HUES48 (cell line): ENCODE results near the gene NEDD8.

Experiments used
- H3K27ac ChIP-seq: one replicate; pipeline ENCODE4 v1.7.0; 2013; ENCODE audit warnings: low read depth, low read length, inconsistent platforms
- H3K27me3 ChIP-seq: 2 replicates; pipeline ENCODE4 v1.6.1; 2013; ENCODE audit warnings: mild to moderate bottlenecking, low read length; ENCODE audit not compliant: control insufficient read depth, insufficient read depth
- H3K36me3 ChIP-seq: 2 replicates; pipeline ENCODE4 v1.6.1; 2013; ENCODE audit warnings: low read length; ENCODE audit not compliant: control insufficient read depth, insufficient read depth
- H3K4me1 ChIP-seq: 2 replicates; pipeline ENCODE4 v1.6.1; 2013; ENCODE audit warnings: mild to moderate bottlenecking, low read length; ENCODE audit not compliant: control insufficient read depth, insufficient read depth
- H3K4me3 ChIP-seq: 2 replicates; pipeline ENCODE4 v1.5.1; 2013; ENCODE audit warnings: mild to moderate bottlenecking, low read depth, low read length
- H3K9ac ChIP-seq: 2 replicates; pipeline ENCODE4 v1.6.1; 2013; ENCODE audit warnings: mild to moderate bottlenecking, low read depth, low read length, moderate library complexity
- H3K9me3 ChIP-seq: 2 replicates; pipeline ENCODE4 v1.6.1; 2013; ENCODE audit warnings: low read length; ENCODE audit not compliant: control insufficient read depth, insufficient read depth

The NEDD8 gene

DNA sequence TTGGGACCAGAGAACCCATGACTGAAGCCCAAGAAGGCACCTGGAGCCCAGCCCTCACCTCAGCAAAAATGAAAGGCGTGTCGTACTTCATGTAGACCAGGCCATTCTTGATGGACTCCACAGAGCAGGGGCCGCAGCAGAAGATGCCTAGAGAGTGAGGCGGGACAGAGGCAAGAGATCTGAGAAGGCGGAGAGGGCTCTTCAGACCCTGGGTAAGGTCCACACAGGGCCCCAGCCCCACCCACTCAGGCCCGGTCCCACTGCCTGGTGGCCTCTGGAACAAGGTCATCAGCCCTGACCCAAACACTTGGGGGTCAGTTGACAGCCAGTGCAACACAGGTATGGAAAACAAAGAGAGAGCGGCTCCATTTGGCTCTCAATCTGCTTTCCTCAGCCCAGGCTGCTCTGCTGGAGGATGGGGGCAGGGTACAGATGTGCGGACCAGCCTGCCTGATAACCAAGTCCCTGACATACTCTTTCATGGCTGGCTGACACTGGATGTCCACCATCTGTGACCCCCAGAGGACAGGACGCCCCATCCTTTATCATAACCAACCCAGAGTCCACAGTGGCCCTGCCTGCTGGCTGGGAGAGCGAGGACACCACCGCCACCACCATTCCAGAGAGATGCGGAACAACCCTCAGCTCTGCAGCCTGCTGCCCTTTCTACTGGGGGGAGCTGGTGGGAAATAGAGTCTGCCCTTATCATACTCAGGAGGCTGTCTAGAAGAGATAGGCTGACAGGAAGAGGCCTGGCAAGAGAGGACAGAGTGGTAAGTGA lies 24.0 kb upstream of the NEDD8 start:
- H3K4me3 ChIP-seq = no peak overlapping the region
- no peak overlapping the region for H3K27ac ChIP-seq

DNA sequence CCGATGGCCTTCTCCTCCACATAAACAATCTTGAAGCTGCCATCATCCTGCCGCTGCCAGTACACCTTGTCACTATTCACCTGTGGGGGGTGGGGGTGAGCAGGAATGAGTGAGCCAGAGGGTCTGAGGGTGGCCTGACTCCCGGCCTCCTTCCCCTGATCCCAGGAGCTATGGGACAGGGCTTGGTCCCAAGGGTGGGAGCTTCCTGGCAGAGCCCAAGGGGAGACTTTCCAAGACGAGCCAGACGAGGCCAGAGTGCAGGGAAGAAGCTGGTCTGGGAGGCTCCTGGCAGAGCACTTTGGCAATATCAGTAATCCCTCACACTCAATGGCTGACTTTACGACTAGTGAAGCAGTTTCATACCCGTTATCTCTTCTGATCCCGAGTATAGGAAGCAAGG lies 23.3 kb upstream of the NEDD8 start:
- no peaks in the 10 kb centered on the region for H3K4me1 ChIP-seq
- no peak overlapping the region for H3K9ac ChIP-seq
- no peaks in the 10 kb centered on the region for H3K36me3 ChIP-seq
- H3K9me3 ChIP-seq = no peaks in the 10 kb centered on the region
- no peak overlapping the region for H3K4me3 ChIP-seq
- no peak overlapping the region for H3K27ac ChIP-seq
- H3K27me3 ChIP-seq = no peaks in the 10 kb centered on the region

More for the DNA sequence above, 24.0 kb upstream of the NEDD8 start:
- Histone ChIP-seq H3K9ac (no peak overlapping the region), H3K9me3 (no peaks in the 10 kb centered on the region), H3K36me3 (no peaks in the 10 kb centered on the region), H3K4me1 (no peaks in the 10 kb centered on the region), H3K27me3 (no peaks in the 10 kb centered on the region)

DNA sequence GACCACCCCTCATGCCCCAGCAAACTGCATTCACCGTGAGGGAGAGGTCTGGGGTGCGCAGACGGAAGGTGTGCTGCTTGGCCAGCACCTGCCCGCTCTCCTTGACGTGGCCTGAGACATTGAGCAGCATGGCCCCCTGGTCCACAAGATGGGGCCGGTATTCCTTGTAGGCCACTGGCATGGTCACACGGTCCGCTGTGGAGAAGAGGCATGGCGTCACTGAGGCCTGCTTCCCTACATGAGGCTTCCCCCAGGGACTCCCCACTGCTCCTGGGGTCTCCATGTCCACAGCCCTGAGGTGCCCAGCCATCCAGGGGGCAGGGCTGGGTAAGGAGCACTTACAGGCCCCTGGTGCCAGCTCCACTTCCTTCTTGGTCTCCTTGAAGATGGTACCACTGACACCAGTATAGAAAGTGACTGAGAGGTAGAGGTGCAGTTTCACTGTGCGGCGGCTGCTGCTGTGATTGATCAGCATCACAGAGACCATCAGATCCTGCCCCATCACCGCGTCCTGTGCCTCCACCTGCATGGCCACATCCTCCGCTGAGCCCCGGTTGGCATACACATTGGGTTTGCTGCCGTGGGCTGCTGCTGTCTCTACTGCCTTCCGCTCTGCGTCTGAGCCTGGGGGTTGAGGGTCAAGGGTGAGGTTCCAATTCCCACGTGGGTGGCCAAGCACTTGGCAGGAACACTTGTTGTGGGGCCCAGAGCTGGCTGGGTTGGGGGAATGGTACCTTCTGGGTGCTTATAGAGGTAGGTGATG lies 22.6 kb upstream of the NEDD8 start:
- Histone ChIP-seq H3K9me3 (no peaks in the 10 kb centered on the region), H3K9ac (no peak overlapping the region; the same call in 1 of the 2 replicates), H3K36me3 (no peaks in the 10 kb centered on the region), H3K4me1 (no peaks in the 10 kb centered on the region), H3K27ac (no peak overlapping the region), H3K4me3 (no peak overlapping the region), H3K27me3 (no peaks in the 10 kb centered on the region)

DNA sequence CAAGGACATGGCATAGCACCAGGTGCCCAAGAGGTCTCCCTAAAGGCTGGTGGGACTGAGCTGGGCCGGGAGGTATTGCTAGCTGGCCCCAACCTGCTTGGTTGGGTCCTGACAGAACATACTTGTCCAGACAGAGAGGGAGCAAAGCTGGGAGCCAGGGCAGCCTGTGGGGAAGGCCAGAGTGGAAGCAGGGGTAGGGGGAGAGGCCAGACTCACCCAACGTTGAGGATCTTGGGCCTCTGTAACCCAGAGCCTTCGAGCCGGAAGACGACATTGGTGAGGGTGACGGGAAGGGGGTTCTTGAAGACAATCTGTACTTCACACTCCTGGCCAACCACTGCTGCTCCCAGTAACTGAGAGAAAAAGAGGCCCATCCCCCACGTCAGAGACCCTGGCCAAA lies 21.8 kb upstream of the NEDD8 start:
- H3K36me3 ChIP-seq = no peaks in the 10 kb centered on the region
- no peaks in the 10 kb centered on the region for H3K9me3 ChIP-seq
- no peaks in the 10 kb centered on the region for H3K27me3 ChIP-seq
- H3K4me3 ChIP-seq = no peak overlapping the region
- H3K27ac ChIP-seq = no peak overlapping the region
- no peaks in the 10 kb centered on the region for H3K4me1 ChIP-seq
- H3K9ac ChIP-seq = no peak overlapping the region

DNA sequence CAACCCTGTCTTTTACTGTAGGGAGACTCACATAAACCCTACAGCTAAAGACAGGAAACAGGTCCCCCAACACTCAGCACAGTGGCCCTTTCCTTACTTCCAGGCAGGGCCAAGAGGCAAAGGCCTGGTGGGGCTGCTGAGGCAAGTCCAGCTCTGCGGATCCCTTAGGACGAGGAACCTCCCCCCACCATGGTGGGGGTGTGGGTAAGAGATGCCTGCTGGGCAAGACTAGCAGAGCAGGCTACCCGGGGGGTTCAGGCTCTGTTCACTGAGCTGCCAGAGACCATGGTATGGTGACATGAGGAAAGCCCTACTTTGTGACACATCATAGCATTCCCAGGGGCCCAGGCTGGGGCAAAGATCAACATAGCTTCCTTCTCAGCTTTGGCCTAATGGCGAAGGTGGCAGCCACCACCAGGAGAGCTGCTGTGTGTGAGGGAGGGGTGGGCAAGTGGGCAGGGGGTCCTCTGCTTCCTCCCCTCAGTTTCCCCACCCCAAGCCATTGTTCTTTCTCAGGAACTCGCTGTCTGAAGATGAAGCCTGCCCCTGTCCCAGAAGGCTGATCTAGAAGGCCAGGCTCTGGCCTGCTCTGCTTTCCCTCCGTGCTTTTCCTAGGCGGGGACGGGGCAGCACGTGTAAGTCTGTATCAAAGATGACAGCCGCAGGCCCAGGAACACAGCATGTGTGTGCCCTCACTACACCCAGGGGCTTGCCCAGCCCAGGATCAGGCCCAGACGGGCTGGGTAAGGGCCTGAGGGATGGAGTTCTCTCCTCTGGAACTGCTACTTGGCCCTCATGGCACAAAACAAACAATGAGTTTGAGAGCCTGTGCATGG lies 20.3 kb upstream of the NEDD8 start:
- H3K9ac ChIP-seq = no peak overlapping the region
- no peak overlapping the region for H3K27ac ChIP-seq
- H3K36me3 ChIP-seq = no peaks in the 10 kb centered on the region
- H3K27me3 ChIP-seq = no peaks in the 10 kb centered on the region
- H3K9me3 ChIP-seq = no peaks in the 10 kb centered on the region
- H3K4me1 ChIP-seq = no peaks in the 10 kb centered on the region
- H3K4me3 ChIP-seq = no peak overlapping the region

DNA sequence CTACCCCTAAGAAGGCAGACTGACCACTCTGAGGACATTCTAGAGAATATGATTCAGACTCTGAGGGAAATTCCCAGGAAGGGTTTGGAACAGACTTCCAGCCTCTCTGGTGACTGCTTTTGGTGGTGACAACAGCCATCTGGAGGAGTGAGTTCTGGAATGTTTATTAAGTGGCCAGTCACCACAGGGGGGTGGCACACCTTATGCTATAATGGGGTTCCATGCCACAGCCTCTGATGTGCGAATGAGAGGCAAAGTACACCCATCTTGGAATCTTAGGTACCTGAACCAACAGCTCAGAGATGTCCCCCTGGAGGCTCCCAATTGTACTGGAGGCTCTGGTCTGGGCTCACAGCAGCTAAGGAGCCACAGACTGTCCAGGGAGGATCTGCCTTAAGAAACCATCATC lies 19.7 kb upstream of the NEDD8 start:
- Histone ChIP-seq H3K27me3 (no peaks in the 10 kb centered on the region), H3K9me3 (no peaks in the 10 kb centered on the region), H3K27ac (no peak overlapping the region), H3K9ac (no peak overlapping the region), H3K4me1 (no peaks in the 10 kb centered on the region), H3K4me3 (no peak overlapping the region), H3K36me3 (no peaks in the 10 kb centered on the region)

DNA sequence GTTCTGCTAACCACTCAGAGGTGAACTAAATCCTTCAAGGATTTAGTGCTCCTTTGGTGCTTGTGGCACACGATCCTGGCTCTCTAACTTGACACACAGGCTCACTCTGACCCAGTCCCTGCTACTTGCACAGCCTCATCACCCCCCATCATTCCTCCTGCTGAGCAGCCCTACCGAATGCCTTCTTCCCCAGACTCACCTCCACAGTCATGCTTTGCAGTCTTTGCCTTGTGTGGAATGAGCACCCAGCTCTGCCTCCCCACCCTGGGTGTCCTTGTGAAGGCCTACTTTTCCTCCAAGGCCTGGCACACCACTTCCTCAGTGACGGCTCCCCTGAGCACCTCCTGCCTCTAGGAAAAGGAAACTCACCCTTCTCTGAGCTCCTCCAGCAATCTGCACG lies 18.2 kb upstream of the NEDD8 start:
- Histone ChIP-seq H3K9ac (no peak overlapping the region), H3K27me3 (no peaks in the 10 kb centered on the region), H3K27ac (no peak overlapping the region), H3K9me3 (no peaks in the 10 kb centered on the region), H3K4me3 (no peak overlapping the region), H3K36me3 (no peaks in the 10 kb centered on the region), H3K4me1 (no peaks in the 10 kb centered on the region)

DNA sequence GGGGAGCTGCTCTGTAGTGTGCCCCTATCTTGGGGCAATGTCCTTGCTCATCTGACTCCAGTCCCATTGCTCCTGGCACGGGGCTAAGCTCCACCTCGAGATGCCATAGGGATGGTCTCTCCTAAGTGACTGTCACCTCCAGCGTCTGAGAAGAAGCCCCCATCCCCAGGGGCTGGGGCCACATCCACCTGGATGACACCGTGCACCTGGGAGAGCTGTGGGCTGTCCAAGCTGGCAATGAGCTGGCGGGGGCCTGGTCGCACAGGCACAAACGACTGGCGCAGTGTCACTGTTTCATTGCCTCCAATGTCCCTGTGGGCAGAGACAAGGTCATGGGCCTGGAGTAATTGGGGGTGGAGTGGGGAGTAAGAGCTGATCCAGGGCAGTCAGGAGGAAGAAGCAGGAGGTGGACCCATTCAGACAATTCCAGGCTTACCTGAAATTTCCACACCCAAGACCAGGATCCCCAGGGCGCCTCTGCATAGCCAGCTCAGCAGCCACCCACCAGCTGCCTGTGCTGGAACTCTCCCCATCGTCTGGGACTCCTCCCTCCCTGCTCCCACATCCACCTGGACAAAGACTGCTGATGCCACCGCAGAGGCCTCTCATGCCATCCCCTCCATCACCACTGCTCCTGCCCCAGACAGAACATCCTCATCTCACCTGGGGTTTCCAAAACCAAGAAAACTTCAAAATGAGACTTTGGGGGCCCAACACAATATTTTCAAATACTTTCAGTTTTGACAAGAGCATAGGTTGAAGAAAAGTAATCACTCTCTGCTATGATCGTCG lies 17.3 kb upstream of the NEDD8 start:
- Histone ChIP-seq H3K9me3 (no peaks in the 10 kb centered on the region), H3K27ac (no peak overlapping the region), H3K36me3 (no peaks in the 10 kb centered on the region), H3K27me3 (no peaks in the 10 kb centered on the region), H3K9ac (no peak overlapping the region), H3K4me3 (no peak overlapping the region), H3K4me1 (no peaks in the 10 kb centered on the region)

DNA sequence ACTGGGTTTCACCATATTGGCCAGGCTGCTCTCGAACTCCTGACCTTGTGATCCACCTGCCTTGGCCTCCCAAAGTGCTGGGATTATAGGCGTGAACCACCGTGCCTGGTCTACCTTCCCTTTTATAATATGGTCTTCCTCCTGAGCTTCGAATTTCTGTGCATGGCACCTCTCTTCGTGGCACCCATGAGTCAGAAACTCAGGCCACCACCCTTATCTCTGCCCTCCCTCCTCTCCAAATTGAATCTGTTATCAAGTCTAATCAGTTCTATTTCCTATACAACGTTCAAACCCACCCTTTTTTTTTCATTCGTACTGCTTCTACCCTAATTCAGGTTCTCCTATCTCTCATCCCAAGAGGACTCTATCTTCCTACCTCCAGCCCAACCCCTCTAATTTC lies 15.3 kb upstream of the NEDD8 start:
- no peak overlapping the region for H3K4me3 ChIP-seq
- H3K9ac ChIP-seq = no peak overlapping the region
- H3K27ac ChIP-seq = no peak overlapping the region
- no peaks in the 10 kb centered on the region for H3K9me3 ChIP-seq
- H3K27me3 ChIP-seq = no peaks in the 10 kb centered on the region
- H3K4me1 ChIP-seq = peaks cover 3% of the 10 kb centered on the region; the same call in 1 of the 2 replicates
- no peaks in the 10 kb centered on the region for H3K36me3 ChIP-seq

DNA sequence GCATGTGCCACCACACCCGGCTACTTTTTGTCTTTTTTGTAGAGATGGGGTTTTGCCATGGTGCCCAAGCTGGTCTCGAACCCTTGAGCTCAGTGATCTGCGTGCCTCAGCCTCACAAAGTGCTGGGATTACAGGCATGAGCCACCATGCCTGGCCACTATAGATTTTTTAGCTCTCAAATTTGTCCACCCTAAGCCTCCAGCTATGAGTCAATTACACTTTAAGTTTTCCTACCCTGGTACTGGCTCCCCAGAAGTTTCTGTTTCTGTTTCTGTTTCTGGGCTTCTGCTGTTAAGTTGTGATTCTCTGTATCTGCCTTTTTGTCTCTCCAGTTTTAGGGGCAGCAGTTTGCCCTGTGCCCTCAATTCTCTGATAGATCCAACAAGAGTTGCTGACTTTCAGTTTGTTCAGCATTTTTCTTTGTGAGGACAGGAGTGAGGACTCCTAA lies 14.6 kb upstream of the NEDD8 start:
- no peak overlapping the region for H3K9ac ChIP-seq

More for the DNA sequence above, 14.6 kb upstream of the NEDD8 start:
- H3K27ac ChIP-seq = no peak overlapping the region
- H3K36me3 ChIP-seq = no peaks in the 10 kb centered on the region
- H3K27me3 ChIP-seq = no peaks in the 10 kb centered on the region
- no peaks in the 10 kb centered on the region for H3K9me3 ChIP-seq
- no peak overlapping the region for H3K4me3 ChIP-seq
- peaks cover 3% of the 10 kb centered on the region; the same call in 1 of the 2 replicates for H3K4me1 ChIP-seq
